ENCODE data around the gene SLC26A3.
A peak's percentile ranks its signal among the peaks of the same experiment; 100 is the strongest.

SLC26A3 gene

DNA sequence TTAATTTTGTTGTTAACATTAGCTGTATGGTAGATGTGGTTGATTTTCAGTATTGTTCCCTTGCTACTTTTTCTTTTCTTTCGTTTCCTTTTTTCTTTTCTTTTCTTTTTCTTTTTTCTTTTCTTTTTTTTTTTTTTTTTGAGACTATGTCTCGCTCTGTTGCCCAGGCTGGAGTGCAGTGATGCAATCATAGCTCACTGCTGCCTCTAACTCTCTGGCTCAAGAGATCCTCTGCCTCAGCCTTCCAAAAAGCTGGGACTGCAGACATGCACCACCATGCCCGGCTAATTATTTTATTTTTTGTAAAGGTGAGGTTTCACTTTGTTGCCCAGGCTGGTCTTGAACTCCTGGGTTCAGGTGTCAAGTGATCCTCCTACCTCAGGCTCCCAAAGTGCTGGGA, 14.4 kb downstream of the SLC26A3 start:
- Histone ChIP-seq H3K36me3 (ENCODE audit: control insufficient read depth in 2 of 2, insufficient read depth in 2 of 2, low read length in 2 of 2) (peaks cover 6 to 22% of the 10 kb centered on the region in 2 donors), H3K27me3 (ENCODE audit: control insufficient read depth in 2 of 2, insufficient read depth in 2 of 2, low read length in 2 of 2) (peaks cover 0 to 2% of the 10 kb centered on the region in 2 donors), H3K4me1 (ENCODE audit: control insufficient read depth in 2 of 2, insufficient read depth in 2 of 2, low read length in 2 of 2) (peaks cover 0 to 7% of the 10 kb centered on the region in 2 donors), H3K4me3 (ENCODE audit: low read length in 2 of 2) (no peak overlapping the region), H3K9me3 (ENCODE audit: control insufficient read depth in 2 of 2, low read length in 2 of 2) (no peaks in the 10 kb centered on the region), H3K27ac (ENCODE audit: low read depth in 2 of 2, low read length in 2 of 2) (no peak overlapping the region), H3K9ac (ENCODE audit: low read depth in 1 of 2, low read length in 2 of 2) (no peak overlapping the region)

DNA sequence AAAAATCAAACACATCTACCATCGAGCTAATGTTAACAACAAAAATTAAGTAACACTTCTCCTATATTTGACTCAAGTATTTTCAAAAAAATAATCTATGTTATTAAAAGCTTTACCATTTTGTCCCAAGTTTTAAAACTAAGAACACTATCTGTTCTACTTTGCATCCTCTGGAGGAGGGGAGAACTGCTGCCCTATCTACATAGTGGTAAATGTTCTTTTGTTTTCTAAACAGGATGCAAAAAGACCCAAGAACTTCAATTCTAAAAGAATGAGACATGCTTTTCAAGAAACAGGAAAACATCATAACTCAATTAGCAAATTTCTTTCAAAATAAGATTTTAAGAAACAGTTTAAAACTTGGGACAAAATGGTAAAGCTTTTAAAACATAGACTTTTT, 14.8 kb downstream of the SLC26A3 start:
- Histone ChIP-seq H3K4me3 (ENCODE audit: low read length in 2 of 2) (no peak overlapping the region), H3K27me3 (ENCODE audit: control insufficient read depth in 2 of 2, insufficient read depth in 2 of 2, low read length in 2 of 2) (peaks cover 0 to 2% of the 10 kb centered on the region in 2 donors), H3K9ac (ENCODE audit: low read depth in 1 of 2, low read length in 2 of 2) (no peak overlapping the region), H3K27ac (ENCODE audit: low read depth in 2 of 2, low read length in 2 of 2) (no peak overlapping the region), H3K36me3 (ENCODE audit: control insufficient read depth in 2 of 2, insufficient read depth in 2 of 2, low read length in 2 of 2) (peaks cover 6 to 25% of the 10 kb centered on the region in 2 donors), H3K9me3 (ENCODE audit: control insufficient read depth in 2 of 2, low read length in 2 of 2) (no peaks in the 10 kb centered on the region), H3K4me1 (ENCODE audit: control insufficient read depth in 2 of 2, insufficient read depth in 2 of 2, low read length in 2 of 2) (peaks cover 0 to 7% of the 10 kb centered on the region in 2 donors)

DNA sequence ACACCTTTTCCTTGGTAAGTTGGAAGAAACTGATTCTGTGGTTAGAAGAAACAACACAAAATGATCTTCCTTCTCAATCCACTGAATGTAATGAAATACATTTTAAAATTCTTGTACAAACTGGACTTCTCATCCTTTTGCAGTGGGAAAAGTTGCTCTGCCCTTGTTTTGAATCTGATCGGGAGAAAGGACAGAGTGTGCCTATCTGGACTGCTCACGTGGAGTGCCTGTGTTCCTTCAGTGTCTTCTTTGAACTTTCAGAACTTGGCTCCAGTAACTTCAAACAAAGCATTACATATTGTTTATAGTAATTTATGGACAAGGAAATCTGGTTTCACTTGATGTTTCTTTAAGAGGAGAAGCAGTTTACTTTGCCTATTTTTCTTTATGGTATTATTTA, 17.1 kb downstream of the SLC26A3 start:
- H3K36me3 ChIP-seq (ENCODE audit: control insufficient read depth in 2 of 2, insufficient read depth in 2 of 2, low read length in 2 of 2) = peaks cover 6 to 32% of the 10 kb centered on the region in 2 donors
- no peak overlapping the region for H3K9ac ChIP-seq (ENCODE audit: low read depth in 1 of 2, low read length in 2 of 2)
- H3K4me3 ChIP-seq (ENCODE audit: low read length in 2 of 2) = no peak overlapping the region
- peaks cover 0 to 2% of the 10 kb centered on the region in 2 donors for H3K27me3 ChIP-seq (ENCODE audit: control insufficient read depth in 2 of 2, insufficient read depth in 2 of 2, low read length in 2 of 2)
- H3K4me1 ChIP-seq (ENCODE audit: control insufficient read depth in 2 of 2, insufficient read depth in 2 of 2, low read length in 2 of 2) = peaks cover 0 to 7% of the 10 kb centered on the region in 2 donors
- no peak overlapping the region for H3K27ac ChIP-seq (ENCODE audit: low read depth in 2 of 2, low read length in 2 of 2)
- H3K9me3 ChIP-seq (ENCODE audit: control insufficient read depth in 2 of 2, low read length in 2 of 2) = no peaks in the 10 kb centered on the region

DNA sequence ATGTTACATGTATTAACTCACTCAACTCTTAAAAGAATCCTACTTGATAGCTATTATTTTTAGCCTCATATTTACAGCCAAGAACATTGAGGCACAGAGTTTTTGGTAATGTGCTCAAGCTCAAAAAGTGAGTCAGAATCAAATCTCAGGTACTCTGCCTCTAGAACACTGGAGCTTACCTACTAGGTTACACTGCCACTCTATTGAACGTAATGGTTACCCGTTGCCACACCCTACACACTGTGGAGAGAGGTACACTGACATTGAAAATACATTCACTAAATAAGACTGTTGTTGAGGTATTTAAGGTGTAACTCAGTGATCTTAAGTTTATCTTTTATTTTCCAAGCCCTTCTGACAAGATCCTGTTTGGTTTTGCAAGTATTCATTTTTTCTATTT, 17.9 kb downstream of the SLC26A3 start:
- Histone ChIP-seq H3K4me3 (ENCODE audit: low read length in 2 of 2) (no peak overlapping the region), H3K9me3 (ENCODE audit: control insufficient read depth in 2 of 2, low read length in 2 of 2) (no peaks in the 10 kb centered on the region), H3K27ac (ENCODE audit: low read depth in 2 of 2, low read length in 2 of 2) (no peak overlapping the region), H3K9ac (ENCODE audit: low read depth in 1 of 2, low read length in 2 of 2) (no peak overlapping the region), H3K27me3 (ENCODE audit: control insufficient read depth in 2 of 2, insufficient read depth in 2 of 2, low read length in 2 of 2) (peaks cover 0 to 2% of the 10 kb centered on the region in 2 donors), H3K4me1 (ENCODE audit: control insufficient read depth in 2 of 2, insufficient read depth in 2 of 2, low read length in 2 of 2) (peaks cover 0 to 8% of the 10 kb centered on the region in 2 donors), H3K36me3 (ENCODE audit: control insufficient read depth in 2 of 2, insufficient read depth in 2 of 2, low read length in 2 of 2) (peaks cover 3 to 27% of the 10 kb centered on the region in 2 donors)

DNA sequence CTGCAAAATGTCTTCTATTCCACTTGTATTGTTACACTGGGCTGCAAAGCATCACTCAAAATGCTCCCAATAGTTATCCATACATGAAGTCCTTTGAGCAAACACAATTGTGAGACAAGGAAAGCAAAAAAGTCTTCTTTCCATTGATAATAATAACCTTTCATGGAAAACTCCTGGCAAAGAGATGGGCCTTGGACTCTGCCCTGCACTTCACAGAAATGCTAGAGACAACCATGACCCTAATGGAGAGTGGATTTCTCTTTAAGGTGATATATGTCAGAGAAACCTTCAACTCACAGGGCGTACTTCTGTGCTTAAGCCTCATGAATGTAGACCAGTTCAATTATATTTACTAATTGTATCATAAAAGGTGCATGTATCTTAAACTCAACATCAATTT, 19.4 kb downstream of the SLC26A3 start:
- no peak overlapping the region for H3K27ac ChIP-seq (ENCODE audit: low read depth in 2 of 2, low read length in 2 of 2)
- peaks cover 0 to 20% of the 10 kb centered on the region in 2 donors for H3K36me3 ChIP-seq (ENCODE audit: control insufficient read depth in 2 of 2, insufficient read depth in 2 of 2, low read length in 2 of 2)
- no peak overlapping the region for H3K4me3 ChIP-seq (ENCODE audit: low read length in 2 of 2)
- H3K9ac ChIP-seq (ENCODE audit: low read depth in 1 of 2, low read length in 2 of 2) = no peak overlapping the region
- H3K9me3 ChIP-seq (ENCODE audit: control insufficient read depth in 2 of 2, low read length in 2 of 2) = no peaks in the 10 kb centered on the region
- peaks cover 0 to 12% of the 10 kb centered on the region in 2 donors for H3K4me1 ChIP-seq (ENCODE audit: control insufficient read depth in 2 of 2, insufficient read depth in 2 of 2, low read length in 2 of 2)
- H3K27me3 ChIP-seq (ENCODE audit: control insufficient read depth in 2 of 2, insufficient read depth in 2 of 2, low read length in 2 of 2) = peaks cover 0 to 2% of the 10 kb centered on the region in 2 donors

DNA sequence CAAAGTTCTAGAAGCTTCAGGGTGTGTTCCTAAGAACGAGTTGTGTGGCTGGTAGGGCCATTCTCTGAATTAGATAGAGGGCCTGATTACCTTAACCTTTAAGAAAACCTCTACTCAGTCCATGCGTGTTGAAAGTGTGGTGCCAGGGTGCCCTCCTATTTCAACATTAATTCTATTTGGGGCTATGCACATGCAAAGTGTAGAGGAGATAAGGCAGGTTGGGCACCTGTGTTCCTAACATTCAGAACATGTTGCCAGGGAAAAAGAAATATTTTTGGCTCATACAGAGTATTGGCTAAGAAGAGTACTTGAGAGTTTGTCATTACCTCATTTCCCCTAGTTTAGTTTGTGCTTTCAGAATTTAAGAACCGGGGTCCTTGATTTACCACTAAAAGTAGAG, 20.6 kb downstream of the SLC26A3 start:
- Histone ChIP-seq H3K27me3 (ENCODE audit: control insufficient read depth in 2 of 2, insufficient read depth in 2 of 2, low read length in 2 of 2) (peaks cover 0 to 2% of the 10 kb centered on the region in 2 donors), H3K9me3 (ENCODE audit: control insufficient read depth in 2 of 2, low read length in 2 of 2) (no peaks in the 10 kb centered on the region), H3K4me1 (ENCODE audit: control insufficient read depth in 2 of 2, insufficient read depth in 2 of 2, low read length in 2 of 2) (peaks cover 0 to 12% of the 10 kb centered on the region in 2 donors), H3K9ac (ENCODE audit: low read depth in 1 of 2, low read length in 2 of 2) (no peak overlapping the region), H3K27ac (ENCODE audit: low read depth in 2 of 2, low read length in 2 of 2) (no peak overlapping the region), H3K4me3 (ENCODE audit: low read length in 2 of 2) (no peak overlapping the region), H3K36me3 (ENCODE audit: control insufficient read depth in 2 of 2, insufficient read depth in 2 of 2, low read length in 2 of 2) (peaks cover 0 to 20% of the 10 kb centered on the region in 2 donors)

DNA sequence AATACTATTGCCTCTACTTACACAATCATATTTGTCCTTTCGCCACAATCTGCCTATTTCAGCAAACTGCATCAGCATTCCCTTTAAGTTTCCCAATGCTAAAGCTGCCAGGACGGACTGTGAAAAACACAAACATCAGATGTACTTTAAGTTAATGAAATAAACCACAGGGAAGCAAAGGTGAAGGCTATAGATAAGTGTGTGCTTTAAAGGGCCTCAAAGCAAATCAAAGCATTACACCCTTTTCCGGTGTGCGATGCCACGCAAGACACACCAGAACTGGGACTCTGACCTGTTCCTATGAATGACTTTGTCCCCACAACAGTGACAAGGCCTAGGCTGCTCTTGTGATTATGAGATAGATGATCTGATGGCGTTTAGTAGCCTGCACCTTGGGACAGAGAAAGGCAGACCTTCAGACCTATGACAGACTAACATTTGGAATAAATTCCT, 23.4 kb downstream of the SLC26A3 start:
- no peaks in the 10 kb centered on the region for H3K9me3 ChIP-seq (ENCODE audit: control insufficient read depth in 2 of 2, low read length in 2 of 2)
- no peak overlapping the region for H3K4me3 ChIP-seq (ENCODE audit: low read length in 2 of 2)
- H3K36me3 ChIP-seq (ENCODE audit: control insufficient read depth in 2 of 2, insufficient read depth in 2 of 2, low read length in 2 of 2) = peaks cover 0 to 23% of the 10 kb centered on the region in 2 donors
- H3K27ac ChIP-seq (ENCODE audit: low read depth in 2 of 2, low read length in 2 of 2) = no peak overlapping the region
- peaks cover 0 to 5% of the 10 kb centered on the region in 2 donors for H3K4me1 ChIP-seq (ENCODE audit: control insufficient read depth in 2 of 2, insufficient read depth in 2 of 2, low read length in 2 of 2)
- H3K9ac ChIP-seq (ENCODE audit: low read depth in 1 of 2, low read length in 2 of 2) = no peak overlapping the region
- no peaks in the 10 kb centered on the region for H3K27me3 ChIP-seq (ENCODE audit: control insufficient read depth in 2 of 2, insufficient read depth in 2 of 2, low read length in 2 of 2)

DNA sequence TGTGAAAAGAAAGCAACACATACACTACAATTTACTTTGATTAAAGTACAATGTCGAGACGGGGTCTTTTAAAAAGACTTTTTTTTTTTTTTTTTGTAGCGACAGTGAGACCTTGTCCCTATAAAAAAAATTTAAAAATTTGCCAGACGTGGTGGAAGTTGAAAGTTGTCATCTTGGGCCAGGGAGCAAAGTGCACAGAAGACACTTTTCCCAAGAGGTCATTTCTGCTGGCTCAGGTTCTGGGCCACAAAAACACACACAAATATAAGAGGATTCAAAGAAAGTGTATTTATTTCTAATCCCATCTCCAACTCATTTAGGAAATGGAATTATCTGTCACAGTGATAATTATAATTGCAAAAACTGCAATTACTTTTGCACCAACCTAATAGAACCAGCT, 24.7 kb downstream of the SLC26A3 start:
- Histone ChIP-seq H3K27ac (ENCODE audit: low read depth in 2 of 2, low read length in 2 of 2) (peak overlapping the region in 1 of 2 donors; percentile 29), H3K4me3 (ENCODE audit: low read length in 2 of 2) (no peak overlapping the region), H3K36me3 (ENCODE audit: control insufficient read depth in 2 of 2, insufficient read depth in 2 of 2, low read length in 2 of 2) (peaks cover 5 to 33% of the 10 kb centered on the region in 2 donors), H3K27me3 (ENCODE audit: control insufficient read depth in 2 of 2, insufficient read depth in 2 of 2, low read length in 2 of 2) (no peaks in the 10 kb centered on the region), H3K4me1 (ENCODE audit: control insufficient read depth in 2 of 2, insufficient read depth in 2 of 2, low read length in 2 of 2) (peaks cover 0 to 5% of the 10 kb centered on the region in 2 donors), H3K9me3 (ENCODE audit: control insufficient read depth in 2 of 2, low read length in 2 of 2) (no peaks in the 10 kb centered on the region), H3K9ac (ENCODE audit: low read depth in 1 of 2, low read length in 2 of 2) (no peak overlapping the region)

DNA sequence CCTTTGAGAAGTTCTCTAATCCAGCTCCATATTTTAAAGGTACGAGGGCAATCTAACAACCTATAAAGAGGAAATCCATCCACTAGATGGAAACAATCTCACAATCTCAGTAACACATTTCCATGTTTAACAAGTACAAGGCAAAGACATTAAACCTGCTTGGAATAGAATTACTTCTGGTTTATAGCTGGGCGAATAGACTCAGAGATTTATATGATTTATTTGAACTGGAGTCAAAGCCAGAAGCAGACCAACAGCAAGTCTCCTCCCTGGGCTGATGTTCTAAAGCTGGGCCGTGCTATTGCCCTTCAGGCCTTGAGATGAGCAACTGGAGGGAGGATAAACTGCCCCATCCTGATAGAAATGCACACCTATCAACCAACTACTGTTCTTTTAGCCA, 25.3 kb downstream of the SLC26A3 start:
- no peak overlapping the region for H3K9ac ChIP-seq (ENCODE audit: low read depth in 1 of 2, low read length in 2 of 2)
- H3K4me3 ChIP-seq (ENCODE audit: low read length in 2 of 2) = no peak overlapping the region
- no peaks in the 10 kb centered on the region for H3K27me3 ChIP-seq (ENCODE audit: control insufficient read depth in 2 of 2, insufficient read depth in 2 of 2, low read length in 2 of 2)
- H3K9me3 ChIP-seq (ENCODE audit: control insufficient read depth in 2 of 2, low read length in 2 of 2) = no peaks in the 10 kb centered on the region
- H3K4me1 ChIP-seq (ENCODE audit: control insufficient read depth in 2 of 2, insufficient read depth in 2 of 2, low read length in 2 of 2) = peaks cover 0 to 5% of the 10 kb centered on the region in 2 donors
- peaks cover 5 to 28% of the 10 kb centered on the region in 2 donors for H3K36me3 ChIP-seq (ENCODE audit: control insufficient read depth in 2 of 2, insufficient read depth in 2 of 2, low read length in 2 of 2)
- peak overlapping the region in 1 of 2 donors; percentile 29 for H3K27ac ChIP-seq (ENCODE audit: low read depth in 2 of 2, low read length in 2 of 2)

DNA sequence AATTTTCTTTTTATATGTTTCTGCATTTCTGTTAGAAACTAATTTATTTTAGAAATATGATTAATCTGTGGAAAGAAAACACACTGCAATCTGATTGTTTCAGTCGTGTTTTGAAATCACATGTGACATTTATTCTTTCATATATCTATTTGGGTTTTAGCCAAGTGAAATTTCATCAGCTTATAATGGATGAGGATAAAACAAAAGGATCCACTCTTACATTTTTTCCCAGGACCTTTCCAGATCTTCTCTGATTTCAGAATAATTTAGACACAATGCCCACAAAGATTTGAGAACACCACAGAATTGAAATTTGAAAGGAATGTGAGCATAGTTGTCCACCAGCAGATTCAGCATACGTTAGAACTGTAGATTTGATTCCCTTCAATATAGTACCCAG, 30.0 kb downstream of the SLC26A3 start:
- H3K4me3 ChIP-seq (ENCODE audit: low read length in 2 of 2) = no peak overlapping the region
- H3K9me3 ChIP-seq (ENCODE audit: control insufficient read depth in 2 of 2, low read length in 2 of 2) = no peaks in the 10 kb centered on the region
- H3K27ac ChIP-seq (ENCODE audit: low read depth in 2 of 2, low read length in 2 of 2) = no peak overlapping the region
- H3K36me3 ChIP-seq (ENCODE audit: control insufficient read depth in 2 of 2, insufficient read depth in 2 of 2, low read length in 2 of 2) = peaks cover 12 to 39% of the 10 kb centered on the region in 2 donors
- H3K4me1 ChIP-seq (ENCODE audit: control insufficient read depth in 2 of 2, insufficient read depth in 2 of 2, low read length in 2 of 2) = no peaks in the 10 kb centered on the region
- no peak overlapping the region for H3K9ac ChIP-seq (ENCODE audit: low read depth in 1 of 2, low read length in 2 of 2)
- no peaks in the 10 kb centered on the region for H3K27me3 ChIP-seq (ENCODE audit: control insufficient read depth in 2 of 2, insufficient read depth in 2 of 2, low read length in 2 of 2)

DNA sequence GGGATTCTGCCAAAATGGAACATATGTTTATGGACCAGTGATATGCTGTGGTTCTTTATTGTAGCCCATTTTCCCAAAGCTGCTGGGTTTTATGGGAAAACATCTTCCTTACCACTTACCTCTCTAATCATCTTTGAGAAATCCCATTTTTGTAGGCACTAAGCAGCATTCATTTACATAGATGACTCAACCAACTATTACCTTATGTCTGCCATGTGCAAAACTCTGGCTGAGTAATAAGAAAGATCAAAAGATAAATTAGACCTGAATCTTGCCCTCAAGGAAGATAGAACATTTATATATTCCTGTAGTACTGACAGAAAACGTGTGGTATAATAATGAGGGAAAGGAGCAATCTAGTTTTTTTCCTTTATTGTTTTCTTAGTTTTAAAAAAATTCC, 34.8 kb downstream of the SLC26A3 start:
- H3K36me3 ChIP-seq (ENCODE audit: control insufficient read depth in 2 of 2, insufficient read depth in 2 of 2, low read length in 2 of 2) = peaks cover 10 to 23% of the 10 kb centered on the region in 2 donors
- no peak overlapping the region for H3K9ac ChIP-seq (ENCODE audit: low read depth in 1 of 2, low read length in 2 of 2)
- no peak overlapping the region for H3K27ac ChIP-seq (ENCODE audit: low read depth in 2 of 2, low read length in 2 of 2)
- H3K9me3 ChIP-seq (ENCODE audit: control insufficient read depth in 2 of 2, low read length in 2 of 2) = no peaks in the 10 kb centered on the region
- H3K4me1 ChIP-seq (ENCODE audit: control insufficient read depth in 2 of 2, insufficient read depth in 2 of 2, low read length in 2 of 2) = no peaks in the 10 kb centered on the region
- H3K27me3 ChIP-seq (ENCODE audit: control insufficient read depth in 2 of 2, insufficient read depth in 2 of 2, low read length in 2 of 2) = no peaks in the 10 kb centered on the region
- no peak overlapping the region for H3K4me3 ChIP-seq (ENCODE audit: low read length in 2 of 2)
